IPS-20b (cell line): ENCODE data around the gene INAFM2.
A peak's percentile ranks its signal among the peaks of the same experiment; 100 is the strongest.

Experiments
- H3K27ac ChIP-seq: one replicate; pipeline ENCODE4 v1.5.1; 2013; ENCODE audit warnings: low read length
- H3K27me3 ChIP-seq: 2 replicates; pipeline ENCODE4 v1.6.1; 2013; ENCODE audit warnings: mild to moderate bottlenecking, low read length, inconsistent platforms; ENCODE audit not compliant: insufficient read depth
- H3K36me3 ChIP-seq: 2 replicates; pipeline ENCODE4 v1.6.1; 2013; ENCODE audit warnings: low read depth, mild to moderate bottlenecking, inconsistent platforms, low read length, moderate library complexity; ENCODE audit not compliant: insufficient read depth
- H3K4me1 ChIP-seq: 2 replicates; pipeline ENCODE4 v1.6.1; 2013; ENCODE audit warnings: mild to moderate bottlenecking, control low read depth, inconsistent platforms, low read length, moderate library complexity; ENCODE audit not compliant: insufficient read depth
- H3K4me3 ChIP-seq: 2 replicates; pipeline ENCODE4 v1.5.1; 2013; ENCODE audit warnings: mild to moderate bottlenecking, low read length, inconsistent platforms
- H3K9ac ChIP-seq: 2 replicates; pipeline ENCODE4 v1.6.1; 2013; ENCODE audit warnings: low read depth, mild to moderate bottlenecking, inconsistent platforms, low read length, moderate library complexity
- H3K9me3 ChIP-seq: 2 replicates; pipeline ENCODE4 v1.6.1; 2013; ENCODE audit warnings: mild to moderate bottlenecking, low read depth, low read length, inconsistent platforms; ENCODE audit not compliant: insufficient read depth

The INAFM2 gene

GRCh38 chr15:40348474-40348870 is 25.0 kb downstream of the INAFM2 start:
- Histone ChIP-seq H3K27ac (no peak overlapping the region), H3K4me3 (no peak overlapping the region), H3K9me3 (no peaks in the 10 kb centered on the region), H3K4me1 (no peaks in the 10 kb centered on the region), H3K27me3 (0 out of 2 replicates have a peak, but pooled peaks cover 5% of the 10 kb centered on the region), H3K9ac (no peak overlapping the region), H3K36me3 (no peaks in the 10 kb centered on the region)

DNA sequence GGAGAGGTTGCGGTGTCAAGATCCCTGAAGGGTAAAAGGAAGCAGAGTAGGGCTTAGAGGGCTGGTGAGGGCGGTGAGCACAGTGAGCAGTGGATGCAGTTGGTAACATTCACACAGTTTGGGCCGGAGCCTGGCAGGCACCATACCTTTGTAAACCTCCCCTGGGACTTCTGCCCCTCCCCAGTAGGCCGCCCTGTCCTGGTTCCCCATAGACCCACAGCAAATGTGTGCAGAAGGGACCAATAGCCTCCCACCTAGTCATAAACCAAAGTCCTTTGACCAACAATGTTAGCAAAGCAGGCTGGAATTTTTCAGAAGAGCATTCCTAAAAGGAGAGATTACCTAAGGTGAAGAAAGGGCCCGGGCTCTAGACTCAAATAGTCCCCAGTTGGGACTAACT is 25.7 kb downstream of the INAFM2 start:
- Histone ChIP-seq H3K36me3 (no peaks in the 10 kb centered on the region), H3K9ac (no peak overlapping the region), H3K9me3 (no peaks in the 10 kb centered on the region), H3K27ac (no peak overlapping the region), H3K27me3 (peaks cover 12% of the 10 kb centered on the region; the same call in 1 of the 2 replicates), H3K4me1 (peaks cover 4% of the 10 kb centered on the region), H3K4me3 (no peak overlapping the region)

- Histone ChIP-seq H3K27me3 (peaks cover 30% of the 10 kb centered on the region), H3K4me1 (peaks cover 11% of the 10 kb centered on the region), H3K27ac (no peak overlapping the region), H3K9ac (no peak overlapping the region), H3K4me3 (no peak overlapping the region), H3K9me3 (no peaks in the 10 kb centered on the region), H3K36me3 (no peaks in the 10 kb centered on the region)
Observed at GRCh38 chr15:40352281-40352901, 28.9 kb downstream of the INAFM2 start.

DNA sequence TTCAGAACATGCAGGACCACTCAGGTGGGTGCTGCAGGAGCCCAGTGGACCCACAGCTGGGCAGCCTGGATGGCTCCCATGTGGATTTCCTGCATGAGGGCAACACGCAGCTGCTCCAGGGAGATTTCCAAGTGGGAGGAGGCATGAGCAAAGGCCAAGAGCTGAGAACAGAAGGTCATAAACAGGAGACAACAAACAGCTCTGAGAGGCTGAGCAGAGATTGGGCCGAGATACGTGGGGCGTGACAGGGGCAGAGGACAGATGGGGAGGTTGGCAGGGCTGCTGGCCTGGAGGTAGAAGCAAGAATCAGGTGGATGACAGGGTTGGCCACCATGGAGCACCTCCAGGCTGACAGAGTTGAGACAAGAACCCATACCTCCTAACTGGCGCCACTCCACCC is 30.2 kb downstream of the INAFM2 start:
- Histone ChIP-seq H3K27me3 (peaks cover 36% of the 10 kb centered on the region), H3K4me1 (peaks cover 11% of the 10 kb centered on the region), H3K36me3 (no peaks in the 10 kb centered on the region), H3K9me3 (no peaks in the 10 kb centered on the region), H3K4me3 (no peak overlapping the region; the same call in 1 of the 2 replicates), H3K27ac (no peak overlapping the region), H3K9ac (no peak overlapping the region; the same call in 1 of the 2 replicates)

- Histone ChIP-seq H3K9me3 (no peaks in the 10 kb centered on the region), H3K4me3 (peak overlapping the region; percentile 32; the same call in 1 of the 2 replicates), H3K27me3 (peaks cover 44% of the 10 kb centered on the region), H3K36me3 (no peaks in the 10 kb centered on the region), H3K27ac (no peak overlapping the region), H3K9ac (peak overlapping the region; percentile 39; the same call in 1 of the 2 replicates), H3K4me1 (peaks cover 13% of the 10 kb centered on the region)
Observed at GRCh38 chr15:40354408-40355171, 31.1 kb downstream of the INAFM2 start.

DNA sequence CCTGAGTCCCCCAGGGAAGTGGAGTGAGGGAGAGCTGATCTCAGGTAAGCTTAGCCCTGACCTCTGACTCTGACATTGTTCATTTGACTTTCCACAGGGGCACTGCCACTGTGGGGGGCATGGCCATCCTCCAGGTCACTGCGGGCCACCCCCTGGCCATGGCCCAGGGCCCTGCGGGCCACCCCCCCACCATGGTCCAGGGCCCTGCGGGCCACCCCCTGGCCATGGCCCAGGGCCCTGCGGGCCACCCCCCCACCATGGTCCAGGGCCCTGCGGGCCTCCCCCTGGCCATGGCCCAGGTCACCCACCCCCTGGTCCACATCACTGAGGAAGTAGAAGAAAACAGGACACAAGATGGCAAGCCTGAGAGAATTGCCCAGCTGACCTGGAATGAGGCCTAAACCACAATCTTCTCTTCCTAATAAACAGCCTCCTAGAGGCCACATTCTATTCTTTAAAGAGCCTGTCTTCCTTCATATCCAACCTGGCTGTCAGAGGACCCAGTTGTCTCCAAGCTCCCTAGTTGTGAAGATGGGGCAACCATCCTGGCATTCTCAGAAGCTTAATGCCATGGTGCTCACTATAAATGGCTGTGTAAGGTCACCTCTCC is 32.6 kb downstream of the INAFM2 start:
- H3K4me1 ChIP-seq = peaks cover 13% of the 10 kb centered on the region
- no peaks in the 10 kb centered on the region for H3K9me3 ChIP-seq
- no peak overlapping the region for H3K27ac ChIP-seq
- H3K9ac ChIP-seq = no peak overlapping the region
- peaks cover 59% of the 10 kb centered on the region for H3K27me3 ChIP-seq
- no peak overlapping the region for H3K4me3 ChIP-seq
- H3K36me3 ChIP-seq = no peaks in the 10 kb centered on the region

GRCh38 chr15:40357246-40357645 is 33.8 kb downstream of the INAFM2 start:
- Histone ChIP-seq H3K27me3 (peaks cover 70% of the 10 kb centered on the region), H3K4me1 (peaks cover 13% of the 10 kb centered on the region), H3K27ac (no peak overlapping the region), H3K36me3 (no peaks in the 10 kb centered on the region), H3K9me3 (no peaks in the 10 kb centered on the region), H3K4me3 (peak overlapping the region; percentile 79; the same call in 1 of the 2 replicates), H3K9ac (no peak overlapping the region)

- Histone ChIP-seq H3K9me3 (no peaks in the 10 kb centered on the region), H3K9ac (peak within 1 kb of the TSS; percentile 53; the same call in 1 of the 2 replicates), H3K27me3 (peaks cover 71% of the 10 kb centered on the region), H3K36me3 (no peaks in the 10 kb centered on the region), H3K27ac (no peak within 1 kb of the TSS), H3K4me3 (peak within 1 kb of the TSS; percentile 79), H3K4me1 (peaks cover 13% of the 10 kb centered on the region)
Observed at GRCh38 chr15:40357723-40358470, 34.4 kb downstream of the INAFM2 start, which contains the start of gene DISP2. TSS of gene DISP2 (plus strand) at chr15:40358219. CDS start at chr15:40358322, 103 bp downstream.

GRCh38 chr15:40358471-40359353 is 35.2 kb downstream of the INAFM2 start:
- Histone ChIP-seq H3K27me3 (peaks cover 63% of the 10 kb centered on the region), H3K9ac (no peak overlapping the region), H3K4me3 (peak overlapping the region; percentile 69), H3K27ac (no peak overlapping the region), H3K4me1 (peaks cover 13% of the 10 kb centered on the region), H3K9me3 (no peaks in the 10 kb centered on the region), H3K36me3 (no peaks in the 10 kb centered on the region)

DNA sequence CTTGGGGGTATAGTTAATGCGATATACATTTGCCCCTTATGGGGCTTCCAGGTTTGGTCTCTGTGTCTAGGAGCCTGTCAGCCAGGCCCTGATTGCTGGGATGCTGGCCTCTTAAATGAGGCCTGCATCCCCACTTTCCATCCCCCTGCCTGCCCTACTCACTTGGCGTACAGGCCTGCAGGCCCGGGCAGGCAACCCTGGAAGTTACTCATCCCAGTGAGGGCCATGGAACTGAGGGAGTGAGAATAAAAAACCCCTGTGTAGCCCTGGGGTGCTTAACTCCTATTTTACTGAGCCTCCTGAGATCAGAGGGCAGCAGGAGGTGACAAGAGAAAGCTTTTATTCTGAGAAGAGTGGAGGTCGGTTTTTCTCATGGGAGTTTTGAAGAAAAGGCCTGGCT is 36.5 kb downstream of the INAFM2 start:
- peaks cover 57% of the 10 kb centered on the region for H3K27me3 ChIP-seq
- H3K9me3 ChIP-seq = no peaks in the 10 kb centered on the region
- no peak overlapping the region for H3K9ac ChIP-seq
- H3K36me3 ChIP-seq = no peaks in the 10 kb centered on the region
- H3K4me1 ChIP-seq = peaks cover 2% of the 10 kb centered on the region; the same call in 1 of the 2 replicates
- H3K27ac ChIP-seq = no peak overlapping the region
- H3K4me3 ChIP-seq = no peak overlapping the region
